Eye (tissue), 1 donor: ENCODE results near the gene KIF15.
"Not testable (repeated sequence)": the region's sequence is repeated elsewhere in the genome, so short reads cannot be mapped to it uniquely, and the experiment has no call there.

Experiments used
- DNase-seq: peaks from one replicate; pipeline ENCODE4 v3.0.0-alpha.2; 2015

Gene KIF15

DNA sequence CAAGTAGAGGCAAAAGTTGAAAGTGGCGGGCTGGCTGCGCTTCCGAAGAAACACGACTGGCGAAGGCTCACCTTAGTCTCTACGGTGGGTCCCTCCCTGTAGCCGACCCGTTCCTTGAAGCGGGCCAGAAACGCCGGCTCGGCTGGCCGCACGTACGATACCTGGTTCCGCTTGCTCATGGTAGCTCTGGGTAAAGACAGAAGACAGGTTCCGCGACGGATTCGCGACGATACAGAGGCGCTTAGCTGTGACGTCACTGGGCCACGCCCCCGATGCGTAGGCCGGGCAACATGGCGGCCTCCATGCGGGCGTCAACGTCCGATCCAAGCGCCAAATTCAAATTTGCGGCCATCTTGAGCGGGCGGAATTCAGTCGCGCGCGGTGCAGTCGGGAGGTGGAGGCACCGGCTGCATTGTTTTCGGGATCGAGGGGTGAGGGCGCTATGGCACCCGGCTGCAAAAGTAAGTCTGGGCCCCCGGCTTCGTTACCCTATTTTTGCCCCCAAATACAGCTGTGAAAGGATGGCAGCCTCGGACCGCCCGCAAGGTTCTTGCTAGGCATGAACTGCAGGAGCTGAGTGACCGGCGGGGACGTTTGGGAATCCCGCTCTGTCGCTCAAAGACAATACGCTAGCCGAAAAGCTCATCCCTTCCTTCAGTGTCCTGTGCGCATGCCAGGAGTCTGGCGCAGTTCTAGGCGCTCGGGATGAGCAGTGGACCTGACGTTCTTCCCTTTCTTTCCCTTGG lies at the start of gene KIF15, which contains the start of gene KIAA1143:
KIF15 (plus strand) TSS at position 371 of the 746 bp plus-strand sequence; CDS start at position 443, 72 bp downstream.
KIAA1143 (minus strand) TSS at position 196 of the 746 bp plus-strand sequence; CDS start at position 179, 17 bp downstream.
- DNase-seq, result peak; percentile 99

- peak; percentile 96 for DNase-seq
Measured at GRCh38 chr3:44712455-44713075, 49.0 kb upstream of the KIF15 start, which contains the start of gene ZNF502. TSS of gene ZNF502 (plus strand) at chr3:44712660. CDS start at chr3:44720262, 7,602 bp downstream.

DNA sequence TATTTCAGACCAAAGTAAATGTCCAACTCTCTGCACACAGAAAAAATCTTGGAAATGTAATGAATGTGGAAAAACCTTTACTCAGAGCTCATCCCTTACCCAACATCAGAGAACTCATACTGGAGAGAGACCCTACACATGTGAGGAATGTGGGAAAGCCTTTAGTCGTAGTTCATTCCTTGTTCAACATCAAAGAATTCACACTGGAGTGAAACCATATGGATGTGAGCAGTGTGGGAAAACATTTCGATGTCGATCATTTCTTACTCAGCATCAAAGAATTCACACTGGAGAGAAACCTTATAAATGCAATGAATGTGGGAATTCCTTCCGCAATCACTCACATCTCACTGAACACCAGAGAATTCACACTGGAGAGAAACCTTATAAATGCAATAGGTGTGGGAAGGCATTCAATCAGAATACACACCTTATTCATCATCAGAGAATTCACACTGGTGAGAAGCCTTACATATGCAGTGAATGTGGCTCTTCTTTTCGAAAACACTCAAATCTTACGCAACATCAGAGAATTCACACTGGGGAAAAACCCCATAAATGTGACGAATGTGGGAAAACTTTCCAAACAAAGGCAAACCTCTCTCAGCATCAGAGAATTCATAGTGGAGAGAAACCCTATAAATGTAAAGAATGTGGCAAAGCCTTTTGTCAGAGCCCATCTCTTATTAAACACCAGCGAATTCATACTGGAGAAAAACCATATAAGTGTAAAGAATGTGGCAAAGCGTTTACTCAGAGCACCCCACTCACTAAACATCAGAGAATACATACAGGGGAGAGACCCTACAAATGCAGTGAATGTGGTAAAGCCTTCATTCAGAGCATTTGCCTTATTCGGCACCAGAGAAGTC lies 40.1 kb upstream of the KIF15 start:
- peak; percentile 16 for DNase-seq

DNA sequence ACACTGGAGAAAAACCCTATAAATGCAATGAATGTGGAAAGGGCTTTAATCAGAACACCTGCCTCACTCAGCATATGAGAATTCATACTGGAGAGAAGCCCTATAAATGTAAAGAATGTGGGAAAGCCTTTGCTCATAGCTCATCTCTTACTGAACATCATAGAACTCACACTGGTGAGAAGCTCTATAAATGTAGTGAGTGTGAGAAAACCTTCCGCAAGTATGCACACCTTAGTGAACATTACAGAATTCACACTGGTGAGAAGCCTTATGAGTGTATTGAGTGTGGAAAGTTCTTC lies 39.5 kb upstream of the KIF15 start:
- DNase-seq, result no peak

DNA sequence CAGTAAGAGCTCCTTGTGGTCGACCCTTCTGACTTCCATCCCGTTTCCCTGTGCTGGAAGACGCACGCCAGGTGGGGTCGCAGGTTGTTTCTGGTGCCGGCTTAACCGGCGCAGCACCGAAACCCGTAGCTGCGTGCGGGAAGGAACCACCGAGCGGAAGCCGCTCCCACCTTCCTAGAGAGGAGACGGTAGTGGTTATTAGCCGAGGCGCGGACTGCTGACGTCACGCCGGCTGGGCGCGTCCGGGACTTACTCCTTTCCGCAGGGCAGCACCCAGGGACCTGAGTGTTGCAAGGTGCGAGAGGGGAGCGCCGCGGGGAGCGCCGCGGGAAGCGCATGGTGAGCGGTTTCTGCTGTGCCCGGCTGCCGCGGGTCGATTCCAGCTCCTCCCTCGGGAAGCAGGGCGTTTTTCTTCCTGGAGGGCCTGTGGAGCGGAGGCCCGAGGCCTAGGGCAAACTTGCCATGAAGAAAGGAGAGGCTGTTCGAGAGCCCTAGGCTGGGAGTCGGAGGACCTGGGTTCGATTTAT lies 32.1 kb upstream of the KIF15 start, which contains the start of gene ZNF501:
ZNF501 (plus strand) TSS at position 252 of the 527 bp plus-strand sequence. CDS start 4,787 bp downstream, outside the sequence.
- peak; percentile 97 for DNase-seq

GRCh38 chr3:44734646-44735168 lies 26.9 kb upstream of the KIF15 start:
- no peak for DNase-seq

DNA sequence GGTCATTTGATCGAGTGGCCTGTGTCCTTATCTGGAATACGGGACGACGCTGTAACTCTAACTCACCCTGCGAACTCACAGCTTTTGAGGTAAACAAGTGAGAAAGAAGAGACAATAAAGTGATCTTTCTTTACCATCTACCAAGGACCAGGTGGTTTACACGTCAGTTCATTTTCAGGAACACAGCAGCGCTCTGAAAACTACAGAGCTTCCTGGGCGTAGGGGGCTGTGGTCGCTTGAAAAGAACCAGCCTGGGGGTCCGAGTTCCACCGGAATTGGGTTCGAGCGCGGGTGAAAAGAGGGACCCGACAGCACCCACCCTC lies 532 bp upstream of the KIF15 start:
- no peak for DNase-seq

- no peak for DNase-seq
Measured at GRCh38 chr3:44762170-44762677, 630 bp downstream of the KIF15 start.

DNA sequence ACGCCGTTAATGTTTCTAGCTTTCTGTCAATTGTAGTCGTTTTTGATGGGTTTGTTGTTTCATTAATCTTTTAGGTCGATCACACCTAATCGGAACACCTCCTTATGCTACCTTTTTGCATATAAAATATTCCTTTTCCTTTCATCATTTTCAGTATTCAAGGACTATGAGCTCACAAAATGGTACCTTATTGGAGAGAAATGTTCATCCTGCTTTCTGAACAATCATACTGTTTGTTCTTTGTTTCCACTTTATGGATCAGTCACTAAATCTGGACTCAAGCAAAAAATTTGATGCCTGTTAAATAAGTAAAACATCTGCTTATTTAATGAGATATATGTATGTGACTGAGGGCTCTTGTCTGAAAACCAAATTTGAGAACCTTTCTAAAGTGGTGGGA lies 1.1 kb downstream of the KIF15 start:
- peak; percentile 3 for DNase-seq

DNA sequence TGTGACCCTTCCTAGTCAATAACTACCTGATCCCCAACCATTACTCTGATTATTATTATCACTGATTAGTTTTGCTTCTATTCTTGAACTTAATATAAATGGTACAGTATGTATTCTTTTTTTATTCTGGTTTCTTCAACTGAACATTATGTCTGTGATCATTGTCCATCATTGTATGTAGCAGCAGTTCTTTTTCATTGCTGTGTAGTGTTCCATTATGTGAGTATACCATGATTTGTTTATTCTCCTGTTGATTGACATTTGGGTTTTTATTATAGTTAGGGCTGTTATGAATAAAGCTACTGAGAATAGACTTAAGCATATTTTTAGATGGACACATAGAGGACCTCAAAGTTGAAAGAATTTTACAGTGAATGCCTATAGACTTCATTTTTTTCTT lies 2.7 kb downstream of the KIF15 start:
- DNase-seq, result no peak

- DNase-seq, result no peak
Measured at GRCh38 chr3:44771424-44772098, 10.0 kb downstream of the KIF15 start.

GRCh38 chr3:44772099-44772442 lies 10.5 kb downstream of the KIF15 start:
- no peak for DNase-seq

DNA sequence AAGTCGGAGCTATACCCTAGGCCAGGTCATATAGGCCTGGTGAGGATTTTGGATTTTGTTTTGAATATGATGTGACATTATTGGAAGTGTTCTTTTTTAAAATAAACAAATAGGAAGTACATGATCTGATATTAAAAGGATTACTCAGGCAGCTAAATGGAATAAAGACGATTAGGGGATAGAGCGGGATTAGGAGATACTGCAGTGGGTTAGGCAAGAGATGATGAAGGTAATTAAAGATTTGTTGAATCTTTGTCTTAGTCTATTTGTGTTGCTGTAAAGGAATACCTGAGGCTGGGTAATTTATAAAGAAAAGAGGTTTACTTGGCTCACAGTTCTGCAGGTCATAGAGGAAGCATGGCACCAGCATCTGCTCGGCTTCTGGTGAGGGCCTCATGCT lies 21.3 kb downstream of the KIF15 start:
- no peak for DNase-seq

- DNase-seq, result no peak
Measured at GRCh38 chr3:44795197-44795596, 33.6 kb downstream of the KIF15 start.

DNA sequence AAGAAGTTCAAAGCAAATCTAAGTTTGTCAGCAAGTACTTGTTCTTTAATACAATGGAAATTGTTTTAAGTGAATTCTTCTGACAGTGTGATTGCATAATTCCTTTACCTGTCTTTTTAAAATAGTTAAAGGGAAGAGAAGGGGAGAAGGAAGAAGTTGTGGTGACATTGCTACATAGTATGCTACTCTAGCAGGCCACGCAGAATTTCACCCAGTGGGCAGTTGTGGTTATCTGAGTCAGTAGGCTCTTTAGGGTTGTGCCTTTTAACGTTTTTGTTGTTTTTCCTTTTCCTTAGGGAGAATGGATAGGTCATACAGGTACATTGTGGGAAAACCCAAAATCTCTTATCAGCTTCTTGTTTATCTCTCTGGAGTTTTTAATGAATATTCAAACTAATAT lies 40.4 kb downstream of the KIF15 start:
- no peak for DNase-seq

GRCh38 chr3:44803298-44803697 lies 41.7 kb downstream of the KIF15 start:
- no peak for DNase-seq

DNA sequence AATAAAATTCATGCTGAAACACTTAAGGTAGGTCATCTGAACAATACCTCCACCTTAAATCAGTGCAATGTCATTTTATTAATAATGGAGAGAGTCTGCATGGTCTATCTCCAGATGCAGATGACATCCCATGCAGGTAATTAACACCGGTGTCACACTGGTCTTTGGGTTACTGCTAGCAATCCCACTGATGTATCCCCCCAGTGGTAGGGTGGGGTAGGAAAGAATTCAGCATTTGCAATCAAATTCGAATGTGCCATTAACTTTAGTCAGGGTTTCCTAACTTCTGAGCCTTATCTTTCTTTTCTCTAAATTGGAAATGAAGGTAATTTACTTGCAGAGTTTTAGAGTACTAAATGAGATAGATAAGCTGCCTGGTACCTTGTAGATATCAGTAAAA lies 44.4 kb downstream of the KIF15 start:
- DNase-seq, result no peak

DNA sequence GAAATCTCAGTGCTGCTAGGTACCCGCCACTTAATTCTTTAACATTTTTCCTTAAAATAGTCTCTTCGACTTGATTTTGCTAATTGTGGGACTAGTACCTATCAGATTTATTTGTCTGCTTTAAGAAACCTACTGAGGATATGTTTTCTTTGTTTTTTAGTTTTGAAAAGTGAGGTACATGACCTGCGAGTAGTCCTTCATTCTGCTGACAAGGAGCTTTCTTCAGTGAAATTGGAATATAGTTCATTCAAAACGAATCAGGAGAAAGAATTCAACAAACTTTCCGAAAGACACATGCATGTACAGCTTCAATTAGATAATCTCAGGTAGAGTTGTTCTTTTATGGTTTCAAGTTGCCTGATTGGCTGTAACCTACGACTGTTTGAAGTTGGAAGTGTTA lies 53.2 kb downstream of the KIF15 start:
- DNase-seq, result no peak

DNA sequence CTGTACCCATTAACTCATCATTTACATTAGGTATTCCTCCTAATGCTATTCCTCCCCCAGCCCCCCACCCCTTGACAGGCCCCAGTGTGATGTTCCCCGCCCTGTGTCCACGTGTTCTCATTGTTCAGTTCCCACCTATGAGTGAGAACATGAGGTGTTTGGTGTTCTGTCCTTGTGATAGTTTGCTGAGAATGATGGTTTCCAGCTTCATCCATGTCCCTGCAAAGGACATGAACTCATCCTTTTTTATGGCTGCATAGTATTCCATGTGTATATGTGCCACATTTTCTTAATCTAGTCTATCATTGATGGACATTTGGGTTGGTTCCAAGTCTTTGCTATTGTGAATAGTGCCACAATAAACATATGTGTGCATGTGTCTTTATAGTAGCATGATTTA lies 54.7 kb downstream of the KIF15 start:
- DNase-seq, result not testable (repeated sequence)

DNA sequence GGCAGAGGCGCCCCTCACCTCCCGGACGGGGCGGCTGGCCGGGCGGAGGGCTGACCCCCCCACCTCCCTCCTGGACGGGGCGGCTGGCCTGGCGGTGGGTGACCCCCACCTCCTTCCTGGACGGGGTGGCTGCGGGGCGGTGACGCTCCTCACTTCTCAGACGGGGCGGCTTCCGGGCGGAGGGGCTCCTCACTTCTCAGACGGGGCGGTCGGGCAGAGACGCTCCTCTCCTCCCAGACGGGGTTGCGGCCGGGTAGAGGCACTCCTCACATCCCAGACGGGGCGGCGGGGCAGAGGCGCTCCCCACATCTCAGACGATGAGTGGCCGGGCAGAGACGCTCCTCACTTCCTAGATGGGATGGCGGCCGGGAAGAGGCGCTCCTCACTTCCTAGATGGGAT lies 59.6 kb downstream of the KIF15 start:
- DNase-seq, result not testable (repeated sequence)

DNA sequence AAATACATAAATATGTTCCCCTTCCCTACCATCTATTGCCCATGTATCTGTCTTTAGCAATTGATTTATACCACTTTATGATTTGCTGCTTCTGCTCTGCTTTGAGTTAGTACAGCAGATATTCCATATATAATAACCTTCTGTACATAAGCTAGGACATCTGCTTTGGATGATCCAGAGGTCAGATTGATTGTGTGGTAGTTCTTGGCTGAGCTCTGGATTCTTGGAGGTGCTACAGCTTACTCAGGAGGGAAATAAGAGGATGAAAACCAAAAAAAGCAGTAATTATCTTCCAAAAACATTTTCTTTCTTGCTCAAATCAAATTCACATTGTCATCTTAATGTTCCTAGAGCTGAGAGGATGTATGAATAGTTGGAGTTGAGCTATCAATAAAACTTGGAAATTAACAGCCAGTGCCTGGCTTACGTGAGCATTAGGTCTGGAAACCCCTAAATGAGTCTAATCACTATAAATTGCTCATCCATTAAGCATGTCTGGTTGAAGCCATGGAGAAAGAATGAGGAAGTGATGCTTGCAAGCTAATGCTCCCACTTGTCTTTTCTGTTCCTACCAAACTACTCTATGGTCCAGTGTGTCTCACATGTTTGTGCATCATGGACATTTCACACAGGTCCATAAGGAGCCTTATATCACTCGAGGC lies 63.8 kb downstream of the KIF15 start:
- DNase-seq, result no peak

- DNase-seq, result no peak
Measured at GRCh38 chr3:44827196-44827595, 65.6 kb downstream of the KIF15 start.
